Coronary artery (tissue), 2 donors: Measurements from ENCODE around the gene MKKS.
A peak's percentile ranks its signal among the peaks of the same experiment; 100 is the strongest.

ENCODE experiments used
- DNase-seq: peaks from one replicate; pipeline ENCODE4 v3.0.0-alpha.2; 2017; ENCODE audit warnings: low spot score
- H3K27ac ChIP-seq, 2 donors: fragments of 200-600 bp; sonication (generic); one replicate each; pipeline ENCODE4 v1.5.1; 2016 to 2019
- H3K4me3 ChIP-seq: fragments of 200-600 bp; sonication (generic); 2 replicates; pipeline ENCODE4 v1.5.1; 2016; ENCODE audit warnings: mild to moderate bottlenecking, moderate library complexity
- TF ChIP-seq, protein P1 (sequence below): fragments of 200-600 bp; sonication (generic); IDR thresholded peaks from one replicate; pipeline ENCODE4 v1.5.1; 2019; ENCODE audit warnings: antibody characterized with exemption

Gene MKKS

DNA sequence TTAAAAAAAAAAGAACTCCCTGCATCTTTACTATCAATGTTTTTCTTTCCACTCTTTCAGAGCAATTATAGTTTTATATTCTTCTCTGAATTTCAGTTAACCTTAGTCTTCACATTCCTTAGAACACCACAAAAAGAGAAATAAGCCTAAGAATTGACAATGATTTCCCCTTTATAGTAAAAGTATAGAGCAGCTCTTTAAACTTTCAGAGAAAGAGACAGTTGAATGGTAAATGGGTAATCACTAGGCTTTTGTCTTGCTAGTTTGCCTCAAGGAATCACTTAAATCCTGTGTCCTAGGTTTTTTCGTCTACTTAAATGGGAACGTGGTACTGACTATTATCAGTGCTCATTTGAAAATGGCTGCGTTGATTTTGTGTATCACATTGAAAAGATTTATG lies 32.8 kb upstream of the MKKS start:
- peak overlapping the region; percentile 63 to 64 for H3K27ac ChIP-seq
- TF ChIP-seq, protein P1, sequence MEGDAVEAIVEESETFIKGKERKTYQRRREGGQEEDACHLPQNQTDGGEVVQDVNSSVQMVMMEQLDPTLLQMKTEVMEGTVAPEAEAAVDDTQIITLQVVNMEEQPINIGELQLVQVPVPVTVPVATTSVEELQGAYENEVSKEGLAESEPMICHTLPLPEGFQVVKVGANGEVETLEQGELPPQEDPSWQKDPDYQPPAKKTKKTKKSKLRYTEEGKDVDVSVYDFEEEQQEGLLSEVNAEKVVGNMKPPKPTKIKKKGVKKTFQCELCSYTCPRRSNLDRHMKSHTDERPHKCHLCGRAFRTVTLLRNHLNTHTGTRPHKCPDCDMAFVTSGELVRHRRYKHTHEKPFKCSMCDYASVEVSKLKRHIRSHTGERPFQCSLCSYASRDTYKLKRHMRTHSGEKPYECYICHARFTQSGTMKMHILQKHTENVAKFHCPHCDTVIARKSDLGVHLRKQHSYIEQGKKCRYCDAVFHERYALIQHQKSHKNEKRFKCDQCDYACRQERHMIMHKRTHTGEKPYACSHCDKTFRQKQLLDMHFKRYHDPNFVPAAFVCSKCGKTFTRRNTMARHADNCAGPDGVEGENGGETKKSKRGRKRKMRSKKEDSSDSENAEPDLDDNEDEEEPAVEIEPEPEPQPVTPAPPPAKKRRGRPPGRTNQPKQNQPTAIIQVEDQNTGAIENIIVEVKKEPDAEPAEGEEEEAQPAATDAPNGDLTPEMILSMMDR, result no peak
- no peak for DNase-seq
- peak overlapping the region; percentile 46 for H3K4me3 ChIP-seq

DNA sequence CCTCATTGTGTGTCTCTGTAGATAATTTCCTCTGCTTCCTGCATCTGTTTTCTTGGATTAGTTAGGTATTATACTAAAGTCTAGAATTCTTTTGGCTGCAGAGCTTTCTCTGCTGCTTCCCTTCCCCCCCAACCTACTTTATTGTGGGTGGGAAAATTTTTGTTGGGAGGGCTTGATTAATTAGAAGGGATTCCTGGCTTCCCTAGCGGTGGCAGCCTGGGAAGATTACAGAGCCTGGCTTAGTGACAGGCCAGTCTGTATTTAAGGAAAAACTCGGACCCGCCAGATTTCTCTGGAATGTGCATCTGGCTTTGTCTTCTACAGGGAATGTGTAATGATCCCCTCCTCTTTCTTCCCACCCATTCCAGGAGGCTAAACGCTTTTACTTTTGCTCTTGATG lies 32.3 kb upstream of the MKKS start:
- peak overlapping the region; percentile 44 to 63 for H3K27ac ChIP-seq
- no peak for DNase-seq
- TF ChIP-seq, protein P1, result no peak
- H3K4me3 ChIP-seq, result peak overlapping the region; percentile 27

DNA sequence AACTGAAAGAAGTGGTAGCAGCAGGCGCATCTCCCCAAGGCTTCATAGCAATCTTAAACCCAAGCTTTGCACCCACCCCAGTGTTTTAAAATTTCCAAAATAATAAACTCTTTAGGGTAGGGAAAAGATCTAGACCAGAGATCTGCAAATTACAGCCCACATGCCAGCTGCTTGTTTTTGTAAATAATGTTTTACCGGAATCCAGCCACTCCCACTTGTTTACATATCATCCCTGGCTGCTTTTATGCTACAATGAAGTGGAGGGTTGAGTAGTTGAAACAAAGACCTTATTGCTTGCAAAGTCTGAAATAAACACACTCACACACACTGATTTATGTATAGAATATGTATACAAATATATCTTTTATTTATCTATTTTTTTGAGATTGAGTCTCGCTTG lies 31.1 kb upstream of the MKKS start:
- TF ChIP-seq, protein P1, result no peak
- no peak for DNase-seq
- H3K27ac ChIP-seq, result no peak overlapping the region
- no peak overlapping the region for H3K4me3 ChIP-seq

DNA sequence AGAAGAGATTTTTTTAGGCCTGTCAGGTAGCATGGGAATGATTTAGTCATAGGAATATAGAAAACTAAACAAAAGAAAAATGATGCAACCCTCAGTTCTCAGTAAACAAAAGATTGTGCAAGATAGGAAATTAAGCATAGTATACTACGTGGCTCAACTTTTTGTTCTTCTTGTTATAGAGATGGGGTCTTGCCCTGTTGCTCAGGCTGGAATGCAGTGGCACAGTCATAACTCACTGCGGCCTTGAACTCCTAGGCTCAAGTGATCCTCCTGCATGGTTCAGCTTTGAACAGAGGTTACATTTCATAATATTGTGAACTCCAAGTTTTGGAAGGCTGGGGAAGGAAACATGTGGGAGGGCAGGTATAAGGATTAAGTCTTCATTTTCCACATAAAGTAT lies 29.6 kb upstream of the MKKS start:
- Histone ChIP-seq H3K4me3 (no peak overlapping the region), H3K27ac (no peak overlapping the region)
- TF ChIP-seq, protein P1, result no peak
- no peak for DNase-seq

DNA sequence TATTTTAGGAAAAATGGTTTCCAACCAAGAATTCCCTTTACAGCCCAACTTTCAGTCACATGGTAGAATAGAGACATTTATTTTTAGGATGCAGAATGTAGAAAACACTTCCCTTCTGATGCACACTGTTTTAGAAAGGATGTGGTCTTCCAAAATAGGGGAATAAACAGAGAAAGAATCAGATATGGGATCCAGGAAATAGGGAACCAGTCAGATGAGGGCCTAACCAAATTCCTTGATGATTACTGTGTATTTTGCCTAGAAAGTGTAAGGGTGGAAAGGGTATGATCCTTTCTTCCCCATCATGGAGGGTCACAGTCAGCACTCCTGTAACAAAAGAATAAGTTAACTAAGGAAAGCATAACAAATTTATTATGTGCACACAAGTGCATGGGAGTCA lies 28.5 kb upstream of the MKKS start:
- no peak overlapping the region for H3K4me3 ChIP-seq
- DNase-seq, result no peak
- no peak overlapping the region for H3K27ac ChIP-seq
- TF ChIP-seq, protein P1, result no peak

DNA sequence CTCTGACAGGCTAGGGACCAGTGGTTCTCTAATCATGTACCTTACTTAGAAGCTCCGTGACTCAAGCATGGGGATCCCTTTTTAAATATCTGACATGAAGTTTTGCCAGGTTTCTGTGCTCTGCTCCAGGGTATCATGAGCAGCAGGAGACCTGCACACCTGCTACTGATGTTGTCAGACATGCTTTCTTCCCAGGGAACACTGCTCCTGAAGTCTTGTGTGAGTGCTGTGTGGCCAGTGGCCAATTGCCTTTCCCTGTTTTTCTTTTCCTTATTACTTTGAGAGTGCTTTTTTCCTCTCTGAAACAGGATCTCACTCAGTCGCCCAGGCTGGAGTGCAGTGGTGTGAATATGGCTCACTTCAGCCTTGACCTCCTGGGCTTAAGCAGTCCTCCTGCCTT lies 27.5 kb upstream of the MKKS start:
- DNase-seq, result no peak
- TF ChIP-seq, protein P1, result no peak
- no peak overlapping the region for H3K27ac ChIP-seq
- H3K4me3 ChIP-seq, result no peak overlapping the region

DNA sequence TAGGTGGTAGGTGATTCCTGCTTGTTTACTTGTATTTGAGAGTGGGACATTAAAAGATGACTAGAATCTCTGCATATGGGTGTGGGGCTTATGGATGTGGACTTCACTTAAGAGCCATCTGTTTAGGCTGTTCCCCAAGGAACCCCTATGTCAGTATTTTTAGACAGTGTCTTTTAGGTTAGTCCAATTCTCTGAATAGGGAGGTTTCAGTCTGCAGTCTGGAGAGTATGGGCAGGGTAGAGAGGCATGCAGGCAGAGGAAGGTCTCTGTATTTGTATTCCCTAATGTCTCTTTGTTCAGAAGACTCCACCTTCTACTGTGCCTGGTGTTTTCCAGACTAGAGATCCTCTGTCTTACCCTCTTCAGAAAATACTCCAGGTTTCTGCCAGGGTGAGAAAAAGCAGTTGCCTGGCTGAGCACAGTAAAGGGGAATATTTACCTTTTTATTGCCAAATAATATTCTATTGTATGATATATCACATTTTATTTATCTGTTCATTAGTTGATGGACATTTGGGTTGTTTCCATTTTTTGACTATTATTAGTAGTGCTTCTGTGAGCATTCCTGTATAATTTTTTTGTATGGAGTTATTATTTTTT lies 20.2 kb upstream of the MKKS start:
- DNase-seq, result no peak
- no peak overlapping the region for H3K27ac ChIP-seq
- H3K4me3 ChIP-seq, result no peak overlapping the region
- TF ChIP-seq, protein P1, result no peak
